Osteocyte (in vitro differentiated cells): ENCODE data around the gene UTF1. TPM values are rescaled to one million over a fixed set of nuclear protein-coding genes. Genes with fewer than 3 reads are reported as not detected.

Source experiments
- DNase-seq: peaks from one replicate; pipeline ENCODE4 v3.0.0; 2021; ENCODE audit warnings: mixed read lengths; ENCODE audit not compliant: unreplicated experiment; ENCODE audit errors: extremely low spot score
- H3K27ac Mint-ChIP-seq: one replicate; pipeline ENCODE4 v1.8.0; 2021; ENCODE audit warnings: mild to moderate bottlenecking, mixed read lengths; ENCODE audit not compliant: unreplicated experiment
- H3K27me3 Mint-ChIP-seq: one replicate; pipeline ENCODE4 v1.8.0; 2021; ENCODE audit warnings: mixed read lengths; ENCODE audit not compliant: unreplicated experiment
- H3K36me3 Mint-ChIP-seq: one replicate; pipeline ENCODE4 v1.8.0; 2021; ENCODE audit warnings: mixed read lengths; ENCODE audit not compliant: unreplicated experiment
- H3K4me1 Mint-ChIP-seq: one replicate; pipeline ENCODE4 v1.8.0; 2021; ENCODE audit warnings: mixed read lengths; ENCODE audit not compliant: unreplicated experiment
- H3K4me3 Mint-ChIP-seq: one replicate; pipeline ENCODE4 v1.8.0; 2021; ENCODE audit warnings: mild to moderate bottlenecking, moderate library complexity, mixed read lengths; ENCODE audit not compliant: unreplicated experiment
- H3K9me3 Mint-ChIP-seq: one replicate; pipeline ENCODE4 v1.8.0; 2021; ENCODE audit warnings: mixed read lengths; ENCODE audit not compliant: unreplicated experiment
- CTCF ChIP-seq: fragments of 200-600 bp; sonication (generic); IDR thresholded peaks from 2 replicates; pipeline ENCODE4 v1.5.0; 2021; ENCODE audit warnings: antibody characterized with exemption, mild to moderate bottlenecking, moderate library complexity
- total RNA-seq: library from RNA; stranded (reverse); gene quantifications from 2 replicates; pipeline ENCODE4 v1.2.1, GENCODE V29; 2021

Gene UTF1
- total RNA-seq, 1 donor from 2014 or later: not detected

GRCh38 chr10:133196936-133197758 is 32.9 kb upstream of the UTF1 start:
- Mint-ChIP-seq H3K4me3 (no peak overlapping the region), H3K4me1 (no peaks in the 10 kb centered on the region), H3K27ac (no peak overlapping the region), H3K9me3 (peaks cover 15% of the 10 kb centered on the region), H3K36me3 (no peaks in the 10 kb centered on the region), H3K27me3 (peaks cover 12% of the 10 kb centered on the region)
- no peak for TF ChIP-seq CTCF
- no peak for DNase-seq

GRCh38 chr10:133197786-133198185 is 32.2 kb upstream of the UTF1 start:
- Mint-ChIP-seq H3K36me3 (no peaks in the 10 kb centered on the region), H3K4me1 (no peaks in the 10 kb centered on the region), H3K4me3 (no peak overlapping the region), H3K27me3 (peaks cover 10% of the 10 kb centered on the region), H3K9me3 (peaks cover 9% of the 10 kb centered on the region), H3K27ac (no peak overlapping the region)
- no peak for DNase-seq
- TF ChIP-seq CTCF: no peak

- Mint-ChIP-seq H3K9me3 (peaks cover 9% of the 10 kb centered on the region), H3K27me3 (peaks cover 9% of the 10 kb centered on the region)
- no peak for DNase-seq
Observed at GRCh38 chr10:133198206-133198605, 31.8 kb upstream of the UTF1 start.

GRCh38 chr10:133198621-133199487 is 31.2 kb upstream of the UTF1 start:
- Mint-ChIP-seq H3K4me3 (no peak overlapping the region), H3K36me3 (no peaks in the 10 kb centered on the region), H3K4me1 (no peaks in the 10 kb centered on the region), H3K27ac (no peak overlapping the region), H3K27me3 (peaks cover 3% of the 10 kb centered on the region), H3K9me3 (peaks cover 3% of the 10 kb centered on the region)
- no peak for TF ChIP-seq CTCF
- DNase-seq: no peak

More at GRCh38 chr10:133198206-133198605, 31.8 kb upstream of the UTF1 start:
- Mint-ChIP-seq H3K27ac (no peak overlapping the region), H3K4me1 (no peaks in the 10 kb centered on the region), H3K36me3 (no peaks in the 10 kb centered on the region), H3K4me3 (no peak overlapping the region)
- no peak for TF ChIP-seq CTCF

GRCh38 chr10:133199488-133199885 is 30.5 kb upstream of the UTF1 start:
- Mint-ChIP-seq H3K4me1 (no peaks in the 10 kb centered on the region), H3K27me3 (no peaks in the 10 kb centered on the region), H3K27ac (no peak overlapping the region), H3K4me3 (no peak overlapping the region), H3K9me3 (no peaks in the 10 kb centered on the region), H3K36me3 (no peaks in the 10 kb centered on the region)
- TF ChIP-seq CTCF: no peak
- DNase-seq: no peak
